ENCODE measurements around the gene CLIP4. TPM values are rescaled to one million over a fixed set of nuclear protein-coding genes. Genes with fewer than 3 reads are reported as not detected.

The CLIP4 gene
- total RNA-seq, 5 donors from 2014 or later (not counting 1 experiment from before 2014, with no cell fraction given): 38.4 to 54.2 (median 47.7) TPM

DNA sequence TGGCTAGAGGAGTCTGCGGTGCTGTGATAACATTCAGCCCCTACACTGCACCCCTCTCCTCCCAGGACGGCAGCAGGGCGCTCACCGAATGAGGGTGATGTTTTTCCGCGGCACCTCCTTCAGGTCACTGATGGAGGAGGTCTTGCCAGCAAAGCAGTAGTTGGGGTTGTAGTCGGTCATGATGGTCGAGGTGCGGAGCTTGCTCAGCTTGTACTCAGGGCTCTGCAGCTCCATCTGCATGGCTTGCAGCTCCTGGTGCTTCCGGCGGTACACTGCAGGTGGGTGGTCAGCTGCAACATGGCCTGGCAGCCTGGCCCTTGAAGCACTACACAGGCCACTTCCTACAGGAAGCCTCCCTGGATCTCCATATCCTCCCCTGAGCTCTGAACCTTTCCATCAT is 108.0 kb downstream of the CLIP4 start:
- no peak overlapping the region for H3K27ac ChIP-seq (ENCODE audit: low read length)
- peaks cover 10% of the 10 kb centered on the region for H3K36me3 Mint-ChIP-seq
- CTCF ChIA-PET: no interaction called here
- POLR2A ChIA-PET: no interaction called here
- H3K4me1 ChIP-seq (ENCODE audit: control insufficient read depth in 1 of 2, extremely low read depth in 1 of 2, insufficient read depth in 2 of 2, low read length in 2 of 2): no peaks in the 10 kb centered on the region
- H3K27ac Mint-ChIP-seq: no peak overlapping the region
- no peaks in the 10 kb centered on the region for H3K4me1 Mint-ChIP-seq
- no peaks in the 10 kb centered on the region for H3K9me3 ChIP-seq
- no peak overlapping the region for H3K4me3 Mint-ChIP-seq
- H3K4me3 ChIP-seq (ENCODE audit: control insufficient read depth in 1 of 2, extremely low read depth in 1 of 2, low read length in 1 of 2): no peak overlapping the region
- ATAC-seq (replicated peaks in 1 of 4): no peak
- DNase-seq: no peak
- WGBS (ENCODE audit: insufficient coverage): 90% methylated on average over 5 of the region's 11 CpGs
- no peaks in the 10 kb centered on the region for H3K9me3 Mint-ChIP-seq
- no peaks in the 10 kb centered on the region for H3K36me3 ChIP-seq (ENCODE audit: control insufficient read depth in 2 of 2, extremely low read depth in 1 of 2, insufficient read depth in 1 of 2, low read length in 1 of 2)
- peaks cover 0 to 29% of the 10 kb centered on the region in 2 experiments for H3K27me3 ChIP-seq (replicated peaks in 1 of 2; ENCODE audit: control insufficient read depth in 2 of 2, extremely low read depth in 1 of 2, insufficient read depth in 2 of 2, low read length in 1 of 2)
- peaks cover 16 to 24% of the 10 kb centered on the region in 2 donors for H3K27me3 Mint-ChIP-seq

DNA sequence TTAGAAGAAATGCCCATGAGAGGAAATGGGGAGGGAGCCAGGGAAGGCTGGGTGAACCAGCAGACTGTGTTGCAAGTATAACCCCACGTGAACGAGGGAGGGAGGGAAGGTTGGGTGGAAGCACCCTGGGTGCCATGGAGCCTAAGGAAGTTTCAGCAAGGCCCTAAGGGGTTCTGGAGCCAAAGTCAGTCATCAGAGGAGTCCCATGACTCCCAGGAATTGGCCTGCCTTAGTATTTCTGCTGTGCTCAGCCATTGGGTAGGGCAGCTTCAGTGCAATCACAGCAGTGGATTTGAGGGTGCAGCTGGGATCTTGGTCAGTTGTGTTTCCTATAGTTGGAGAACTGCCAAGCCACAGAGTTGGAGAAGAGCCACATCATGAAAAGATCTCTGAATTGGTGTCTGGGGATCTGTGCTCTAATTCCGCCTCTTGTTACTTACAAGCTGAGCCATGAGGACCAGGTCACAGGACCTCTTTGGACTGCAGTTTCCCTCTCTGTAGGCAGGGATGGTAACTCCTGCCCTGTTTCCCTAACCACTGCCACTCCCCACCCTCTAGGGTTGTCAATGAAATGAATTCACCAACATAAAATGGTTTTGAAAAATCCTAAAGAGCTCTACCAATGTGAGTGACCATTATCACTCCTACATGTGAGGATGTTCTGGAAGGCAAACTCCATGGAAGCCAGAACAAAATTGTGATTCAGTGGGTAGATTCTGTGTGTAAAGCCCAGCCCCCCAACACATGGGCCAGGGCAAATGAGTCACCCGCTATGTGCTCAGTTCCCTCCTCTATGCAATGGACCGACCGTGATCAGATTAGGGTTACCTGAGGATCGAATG is 108.9 kb downstream of the CLIP4 start:
- CTCF ChIA-PET: no interaction called here
- POLR2A ChIA-PET: no interaction called here
- H3K9me3 Mint-ChIP-seq: no peaks in the 10 kb centered on the region

DNA sequence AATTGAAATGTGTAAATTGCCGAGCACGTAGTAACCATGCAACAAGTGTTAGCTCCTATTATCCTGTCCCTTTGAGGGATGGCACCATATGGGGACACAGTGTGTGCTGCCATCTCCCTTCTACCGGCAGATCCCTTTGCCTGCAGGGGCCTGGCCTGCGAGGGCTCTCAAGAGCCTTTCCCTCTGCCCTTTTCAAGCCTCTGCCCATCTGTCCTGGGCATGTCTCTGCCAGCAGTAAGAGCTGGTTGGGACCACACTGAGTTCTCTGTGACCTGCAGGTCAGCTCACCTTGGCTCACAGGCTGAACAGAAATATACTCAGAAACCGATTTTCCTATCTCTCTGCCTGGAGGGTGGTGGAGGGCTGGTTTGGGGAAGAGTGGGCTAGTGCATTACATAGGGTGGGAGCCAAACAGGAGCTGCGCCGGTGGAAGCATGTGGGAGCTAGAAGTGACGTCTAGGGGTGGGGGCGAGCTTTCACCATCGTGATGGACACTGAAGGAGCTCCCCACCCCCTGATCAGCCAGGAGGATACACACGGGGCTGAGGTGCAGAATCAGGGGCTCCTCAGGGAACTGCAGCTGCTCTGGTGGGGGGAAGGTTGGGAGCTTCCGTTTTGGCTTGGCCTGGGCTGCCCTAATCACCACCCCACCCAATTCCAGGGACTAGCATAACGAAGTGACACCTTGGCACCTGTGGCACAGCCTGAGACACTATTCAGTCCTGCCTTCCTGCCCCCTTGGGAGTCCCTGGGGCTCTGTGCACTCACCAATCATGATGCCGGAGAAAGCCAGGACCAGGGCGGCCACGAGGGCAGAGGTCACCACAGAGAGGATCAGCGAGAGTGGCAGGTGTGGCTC is 109.7 kb downstream of the CLIP4 start:
- Histone ChIP-seq H3K27me3 (replicated peaks in 1 of 2; ENCODE audit: control insufficient read depth in 2 of 2, extremely low read depth in 1 of 2, insufficient read depth in 2 of 2, low read length in 1 of 2) (peaks cover 0 to 40% of the 10 kb centered on the region in 2 experiments), H3K9me3 (no peaks in the 10 kb centered on the region), H3K4me1 (ENCODE audit: control insufficient read depth in 1 of 2, extremely low read depth in 1 of 2, insufficient read depth in 2 of 2, low read length in 2 of 2) (no peaks in the 10 kb centered on the region), H3K27ac (ENCODE audit: low read length) (no peak overlapping the region), H3K36me3 (ENCODE audit: control insufficient read depth in 2 of 2, extremely low read depth in 1 of 2, insufficient read depth in 1 of 2, low read length in 1 of 2) (no peaks in the 10 kb centered on the region), H3K4me3 (ENCODE audit: control insufficient read depth in 1 of 2, extremely low read depth in 1 of 2, low read length in 1 of 2) (no peak overlapping the region)
- H3K4me3 Mint-ChIP-seq: no peak overlapping the region
- POLR2A ChIA-PET: interaction anchor here in 1 of 2 donors (0.6 kb wide), 1 partner anchor 343 kb away, joined by 4 read pairs; no protein-coding TSS in a partner anchor
- H3K4me1 Mint-ChIP-seq: no peaks in the 10 kb centered on the region
- no peak for ATAC-seq (replicated peaks in 1 of 4)
- H3K36me3 Mint-ChIP-seq: peaks cover 10% of the 10 kb centered on the region
- peaks cover 16 to 32% of the 10 kb centered on the region in 2 donors for H3K27me3 Mint-ChIP-seq
- WGBS (ENCODE audit: insufficient coverage): 85% methylated on average over 9 of the region's 17 CpGs
- H3K9me3 Mint-ChIP-seq: no peaks in the 10 kb centered on the region
- CTCF ChIA-PET: no interaction called here
- DNase-seq: no peak
- no peak overlapping the region for H3K27ac Mint-ChIP-seq

More for the DNA sequence above, 108.9 kb downstream of the CLIP4 start:
- DNase-seq: no peak
- H3K4me3 ChIP-seq (ENCODE audit: control insufficient read depth in 1 of 2, extremely low read depth in 1 of 2, low read length in 1 of 2): no peak overlapping the region
- no peak overlapping the region for H3K4me3 Mint-ChIP-seq
- 58% methylated on average over 3 of the region's 7 CpGs for WGBS (ENCODE audit: insufficient coverage)
- ATAC-seq (replicated peaks in 1 of 4): no peak
- H3K9me3 ChIP-seq: no peaks in the 10 kb centered on the region
- no peaks in the 10 kb centered on the region for H3K4me1 ChIP-seq (ENCODE audit: control insufficient read depth in 1 of 2, extremely low read depth in 1 of 2, insufficient read depth in 2 of 2, low read length in 2 of 2)
- H3K36me3 Mint-ChIP-seq: peaks cover 10% of the 10 kb centered on the region
- H3K27me3 ChIP-seq (replicated peaks in 1 of 2; ENCODE audit: control insufficient read depth in 2 of 2, extremely low read depth in 1 of 2, insufficient read depth in 2 of 2, low read length in 1 of 2): peaks cover 0 to 34% of the 10 kb centered on the region in 2 experiments
- H3K36me3 ChIP-seq (ENCODE audit: control insufficient read depth in 2 of 2, extremely low read depth in 1 of 2, insufficient read depth in 1 of 2, low read length in 1 of 2): no peaks in the 10 kb centered on the region
- no peaks in the 10 kb centered on the region for H3K4me1 Mint-ChIP-seq
- H3K27ac ChIP-seq (ENCODE audit: low read length): no peak overlapping the region
- no peak overlapping the region for H3K27ac Mint-ChIP-seq
- H3K27me3 Mint-ChIP-seq: peaks cover 16 to 28% of the 10 kb centered on the region in 2 donors

DNA sequence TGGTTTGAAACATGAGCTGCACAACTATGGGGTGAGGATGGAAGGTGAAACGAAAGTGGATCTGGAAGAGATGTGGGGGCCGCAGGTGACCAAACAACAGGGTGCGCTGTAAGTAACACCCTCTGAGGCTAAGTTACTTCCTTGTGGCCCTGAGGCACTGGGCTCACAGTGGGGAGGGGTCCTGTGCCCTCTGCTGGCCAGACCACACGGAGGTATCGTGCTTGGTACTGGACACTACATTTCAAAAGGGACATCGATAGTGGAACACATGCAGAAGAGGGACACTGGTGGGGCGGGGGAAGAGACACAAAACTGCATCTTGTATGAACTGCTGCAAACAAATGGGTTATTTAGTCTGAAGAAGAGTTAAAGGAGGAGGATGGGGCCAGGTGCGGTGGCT is 110.6 kb downstream of the CLIP4 start:
- H3K4me3 ChIP-seq (ENCODE audit: control insufficient read depth in 1 of 2, extremely low read depth in 1 of 2, low read length in 1 of 2): no peak overlapping the region
- Mint-ChIP-seq H3K9me3 (no peaks in the 10 kb centered on the region), H3K27ac (no peak overlapping the region), H3K36me3 (peaks cover 4% of the 10 kb centered on the region), H3K4me3 (no peak overlapping the region), H3K4me1 (no peaks in the 10 kb centered on the region), H3K27me3 (peaks cover 16 to 39% of the 10 kb centered on the region in 2 donors)
- no peak for ATAC-seq (replicated peaks in 1 of 4)
- ChIA-PET POLR2A (no interaction called here), CTCF (no interaction called here)
- H3K27me3 ChIP-seq (replicated peaks in 1 of 2; ENCODE audit: control insufficient read depth in 2 of 2, extremely low read depth in 1 of 2, insufficient read depth in 2 of 2, low read length in 1 of 2): peaks cover 0 to 40% of the 10 kb centered on the region in 2 experiments
- 87% methylated on average over 8 of the region's 8 CpGs for WGBS (ENCODE audit: insufficient coverage)
- H3K27ac ChIP-seq (ENCODE audit: low read length): no peak overlapping the region
- H3K9me3 ChIP-seq: no peaks in the 10 kb centered on the region
- H3K4me1 ChIP-seq (ENCODE audit: control insufficient read depth in 1 of 2, extremely low read depth in 1 of 2, insufficient read depth in 2 of 2, low read length in 2 of 2): no peaks in the 10 kb centered on the region
- no peaks in the 10 kb centered on the region for H3K36me3 ChIP-seq (ENCODE audit: control insufficient read depth in 2 of 2, extremely low read depth in 1 of 2, insufficient read depth in 1 of 2, low read length in 1 of 2)
- no peak for DNase-seq

DNA sequence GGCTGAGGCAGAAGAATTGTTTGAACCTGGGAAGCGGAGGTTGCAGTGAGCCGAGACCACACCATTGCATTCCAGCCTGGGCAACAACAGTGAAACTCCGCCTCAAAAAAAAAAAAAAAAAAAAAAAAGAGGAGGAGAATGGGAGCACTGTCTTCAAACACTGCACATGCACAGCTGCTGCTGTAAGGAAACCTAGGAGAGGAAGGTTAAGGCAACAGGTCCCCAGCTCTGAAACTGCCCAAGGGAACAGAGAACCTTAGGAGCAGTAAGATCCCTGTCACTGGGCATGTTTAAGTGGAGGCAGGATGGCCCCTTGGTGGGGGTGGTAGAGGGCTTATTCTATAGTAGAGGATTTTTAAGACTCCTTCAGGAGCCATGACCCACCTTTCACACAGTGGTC is 111.2 kb downstream of the CLIP4 start:
- Histone ChIP-seq H3K4me1 (ENCODE audit: control insufficient read depth in 1 of 2, extremely low read depth in 1 of 2, insufficient read depth in 2 of 2, low read length in 2 of 2) (no peaks in the 10 kb centered on the region), H3K27me3 (replicated peaks in 1 of 2; ENCODE audit: control insufficient read depth in 2 of 2, extremely low read depth in 1 of 2, insufficient read depth in 2 of 2, low read length in 1 of 2) (peaks cover 0 to 40% of the 10 kb centered on the region in 2 experiments), H3K27ac (ENCODE audit: low read length) (no peak overlapping the region), H3K36me3 (ENCODE audit: control insufficient read depth in 2 of 2, extremely low read depth in 1 of 2, insufficient read depth in 1 of 2, low read length in 1 of 2) (no peaks in the 10 kb centered on the region), H3K9me3 (no peaks in the 10 kb centered on the region), H3K4me3 (ENCODE audit: control insufficient read depth in 1 of 2, extremely low read depth in 1 of 2, low read length in 1 of 2) (no peak overlapping the region)
- 100% methylated on average over 2 of the region's 3 CpGs for WGBS (ENCODE audit: insufficient coverage)
- Mint-ChIP-seq H3K27ac (no peak overlapping the region), H3K36me3 (no peaks in the 10 kb centered on the region), H3K9me3 (no peaks in the 10 kb centered on the region), H3K27me3 (peaks cover 16 to 40% of the 10 kb centered on the region in 2 donors), H3K4me1 (no peaks in the 10 kb centered on the region), H3K4me3 (no peak overlapping the region)
- CTCF ChIA-PET: no interaction called here
- ATAC-seq (replicated peaks in 1 of 4) (no peak), DNase-seq (no peak)
- POLR2A ChIA-PET: no interaction called here

DNA sequence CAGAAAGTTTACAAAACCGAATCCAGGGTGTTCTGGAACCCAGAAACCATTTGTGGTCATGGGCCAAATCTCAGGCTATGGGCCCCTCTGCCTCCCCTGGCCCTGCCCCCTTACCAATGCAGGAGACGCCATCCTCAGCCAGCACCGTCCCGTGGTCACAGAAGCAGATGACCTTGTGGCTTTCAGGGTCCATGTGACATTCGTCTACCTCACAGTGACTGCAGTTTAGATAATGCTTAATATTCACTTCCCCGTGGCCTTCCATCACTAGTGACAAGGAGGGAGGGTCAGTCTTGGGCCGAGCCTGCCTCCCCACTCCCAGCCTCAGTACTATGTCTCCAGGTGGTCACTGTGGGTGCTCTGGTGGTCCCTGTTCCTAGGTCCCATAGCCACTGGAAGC is 111.6 kb downstream of the CLIP4 start:
- no peak for ATAC-seq (replicated peaks in 1 of 4)
- H3K36me3 ChIP-seq (ENCODE audit: control insufficient read depth in 2 of 2, extremely low read depth in 1 of 2, insufficient read depth in 1 of 2, low read length in 1 of 2): no peaks in the 10 kb centered on the region
- H3K27ac ChIP-seq (ENCODE audit: low read length): no peak overlapping the region
- no peak overlapping the region for H3K4me3 Mint-ChIP-seq
- no peaks in the 10 kb centered on the region for H3K4me1 ChIP-seq (ENCODE audit: control insufficient read depth in 1 of 2, extremely low read depth in 1 of 2, insufficient read depth in 2 of 2, low read length in 2 of 2)
- H3K27ac Mint-ChIP-seq: no peak overlapping the region
- WGBS (ENCODE audit: insufficient coverage): 100% methylated on average over 1 of the region's 7 CpGs
- H3K27me3 Mint-ChIP-seq: peaks cover 16 to 40% of the 10 kb centered on the region in 2 donors
- no peaks in the 10 kb centered on the region for H3K4me1 Mint-ChIP-seq
- POLR2A ChIA-PET: no interaction called here
- CTCF ChIA-PET: no interaction called here
- no peaks in the 10 kb centered on the region for H3K9me3 ChIP-seq
- no peaks in the 10 kb centered on the region for H3K36me3 Mint-ChIP-seq
- DNase-seq: no peak
- H3K9me3 Mint-ChIP-seq: no peaks in the 10 kb centered on the region
- no peak overlapping the region for H3K4me3 ChIP-seq (ENCODE audit: control insufficient read depth in 1 of 2, extremely low read depth in 1 of 2, low read length in 1 of 2)
- H3K27me3 ChIP-seq (replicated peaks in 1 of 2; ENCODE audit: control insufficient read depth in 2 of 2, extremely low read depth in 1 of 2, insufficient read depth in 2 of 2, low read length in 1 of 2): peaks cover 0 to 41% of the 10 kb centered on the region in 2 experiments
